Pancreas (tissue), 10 donors: ENCODE data around the gene NTNG2. TPM values are rescaled to one million over a fixed set of nuclear protein-coding genes. Genes with fewer than 3 reads are reported as not detected.
"Not testable (repeated sequence)": the region's sequence is repeated elsewhere in the genome, so short reads cannot be mapped to it uniquely, and the experiment has no call there.

Source experiments
- ATAC-seq, 4 donors: fragments of 200-7000 bp; cut with Tn5 transposase; one replicate each; pipeline versions ENCODE4 v1.8.0 to v1.9.1; 2020; ENCODE audit warnings: mild to moderate bottlenecking in 4 of 4, moderate library complexity in 4 of 4
- DNase-seq, 6 donors: peaks; one replicate each; pipeline ENCODE4 v3.0.0-alpha.2; 2020
- FAIRE-seq: peaks from 2 replicates; lab custom pipeline; 2012; peaks lifted over from hg19 to GRCh38; lab: Jason Lieb, UNC
- H3K27ac ChIP-seq, 4 donors: fragments of 200-600 bp; sonication (generic); 1 replicate in 3 of 4; 2 replicates in 1 of 4; pipeline versions ENCODE4 v1.5.0 to v1.8.0; 2020
- H3K27me3 ChIP-seq, 4 donors: fragments of 200-600 bp; one replicate each; pipeline ENCODE4 v1.8.0; 2021
- H3K36me3 ChIP-seq, 3 donors: fragments of 200-600 bp; sonication (generic) in 1 of 3; one replicate each; pipeline versions ENCODE4 v1.5.0 to v1.8.0; 2020 to 2021
- H3K4me1 ChIP-seq, 3 donors: fragments of 200-600 bp; one replicate each; pipeline ENCODE4 v1.8.0; 2021
- H3K4me3 ChIP-seq, 4 donors: fragments of 200-600 bp; sonication (generic) in 2 of 4; one replicate each; pipeline versions ENCODE4 v1.5.0 to v1.8.0; 2020 to 2021
- H3K9me3 ChIP-seq, 4 donors: fragments of 200-600 bp; one replicate each; pipeline ENCODE4 v1.8.0; 2021
- CTCF ChIP-seq, 4 donors: fragments of 200-600 bp; sonication (generic) in 3 of 4; IDR thresholded peaks; one replicate each; pipeline versions ENCODE4 v1.5.0 to v1.8.0; 2021; ENCODE audit warnings: antibody characterized with exemption in 4 of 4
- WGBS, 2 donors: extraction: QIAGEN DNeasy Blood & Tissue Kit; methylation state at CpG; one replicate each; pipeline ENCODE4 v1.1.7; 2013; 5-methylcytosine and 5-hydroxymethylcytosine counted together
- intact Hi-C, 3 donors: fragments of 100-400 bp; cut with DNase I; formaldehyde crosslinking; loops; one replicate each; pipeline versions ENCODE4 v1.11.1 to v1.14.2; 2022
- polyA plus RNA-seq, 2 donors: library from polyadenylated mRNA; stranded (reverse); fragments of 200-250 nt; gene quantifications; one replicate each; pipeline ENCODE4 v1.2.3, GENCODE V29; 2013
- total RNA-seq, 6 donors: library from RNA; stranded (reverse); fragmentation: NEBNext Ultra II Directional in 4 of 6; extraction: Animal tissue kit (Norgen Biotek cat#: 25700) in 4 of 6; gene quantifications; one replicate each; pipeline versions ENCODE4 v1.2.1 to v1.2.4, GENCODE V29; 2021 to 2023
- donor health status: healthy with polysubstance abuse.
- donor health status: DM: no; HTN: no; CAD: no; lungs with moderate emphysema.
- donor health status: DM: no; HTN: no; CAD: no.
- donor health status: control.
- donor health status: control.
- donor health status: Bipolar disorder and iron deficiency.
- donor health status: DM: yes; HTN: yes; CAD: no.
- donor health status: DM: no; HTN: no; CAD: no.
- donor health status: DM: no; HTN: no; CAD: no.
- donor health status: DM: yes; HTN: yes; CAD: no.

Gene NTNG2
- total and polyA plus RNA-seq, 8 donors, result 1.0 to 6.4 (median 2.4) TPM

GRCh38 chr9:132268725-132269352, 107.0 kb downstream of the NTNG2 start:
- DNase-seq, result peak in 3 of 6 donors; percentile 60 to 82 (median 70)
- WGBS, 2 donors, result 49 to 52% methylated on average over 10 of the region's 10 CpGs
- no peak for FAIRE-seq
- intact Hi-C loops, result loop anchor here in 1 of 3 donors (10.0 kb wide), 1 partner anchor 504 kb away; no protein-coding TSS in a partner anchor
- peaks cover 0 to 19% (median 18%) of the 10 kb centered on the region in 3 donors for H3K36me3 ChIP-seq
- no peaks in the 10 kb centered on the region for H3K27me3 ChIP-seq
- TF ChIP-seq CTCF (IDR thresholded peaks at IDR 0.05), result peak; percentile 64 to 81 (median 76)
- no peak overlapping the region for H3K4me3 ChIP-seq
- no peaks in the 10 kb centered on the region for H3K9me3 ChIP-seq
- H3K4me1 ChIP-seq, result no peaks in the 10 kb centered on the region
- H3K27ac ChIP-seq, result no peak overlapping the region
- ATAC-seq, result peak; percentile 81 to 86 (median 86)

GRCh38 chr9:132269704-132270516, 108.1 kb downstream of the NTNG2 start:
- intact Hi-C loops, result loop anchor here in 1 of 3 donors (10.0 kb wide), 1 partner anchor 505 kb away; no protein-coding TSS in a partner anchor
- not testable (repeated sequence) for H3K9me3 ChIP-seq, H3K27ac ChIP-seq, H3K4me1 ChIP-seq, H3K4me3 ChIP-seq, ATAC-seq, H3K27me3 ChIP-seq, FAIRE-seq
- WGBS, 2 donors, result 74 to 83% methylated on average over 10 to 13 of the region's 16 CpGs
- H3K36me3 ChIP-seq, result peaks cover 0 to 22% (median 19%) of the 10 kb centered on the region in 3 donors
- DNase-seq, result peak in 1 of 6 donors; percentile 12

- no peaks in the 10 kb centered on the region for H3K27me3 ChIP-seq
- intact Hi-C loops, result no loop called here
- WGBS, 2 donors, result 80 to 85% methylated on average over 2 of the region's 2 CpGs
- ATAC-seq (peak in 2 of 4 donors; percentile 46 to 50), DNase-seq (no peak), FAIRE-seq (no peak)
- H3K27ac ChIP-seq, result no peak overlapping the region
- no peak overlapping the region for H3K4me3 ChIP-seq
- peaks cover 10 to 60% (median 49%) of the 10 kb centered on the region in 3 donors for H3K36me3 ChIP-seq
- TF ChIP-seq CTCF (IDR thresholded peaks at IDR 0.05), result no peak
- H3K4me1 ChIP-seq, result no peaks in the 10 kb centered on the region
- no peaks in the 10 kb centered on the region for H3K9me3 ChIP-seq
Observed at GRCh38 chr9:132274861-132275260, 113.0 kb downstream of the NTNG2 start.

- DNase-seq (no peak), FAIRE-seq (no peak), ATAC-seq (no peak)
- Histone ChIP-seq H3K9me3 (no peaks in the 10 kb centered on the region), H3K27ac (no peak overlapping the region), H3K4me1 (no peaks in the 10 kb centered on the region), H3K27me3 (no peaks in the 10 kb centered on the region), H3K36me3 (peaks cover 2 to 89% (median 25%) of the 10 kb centered on the region in 3 donors), H3K4me3 (no peak overlapping the region)
- intact Hi-C loops, result no loop called here
- no peak for TF ChIP-seq CTCF (IDR thresholded peaks at IDR 0.05)
- WGBS, 2 donors, result 43 to 47% methylated on average over 4 of the region's 4 CpGs
Observed at GRCh38 chr9:132283165-132283564, 121.3 kb downstream of the NTNG2 start.

GRCh38 chr9:132283863-132284262, 122.0 kb downstream of the NTNG2 start:
- Histone ChIP-seq H3K36me3 (peaks cover 2 to 85% (median 22%) of the 10 kb centered on the region in 3 donors), H3K27ac (no peak overlapping the region), H3K4me3 (no peak overlapping the region), H3K9me3 (no peaks in the 10 kb centered on the region), H3K27me3 (no peaks in the 10 kb centered on the region), H3K4me1 (no peaks in the 10 kb centered on the region)
- intact Hi-C loops, result no loop called here
- FAIRE-seq (no peak), ATAC-seq (no peak), DNase-seq (no peak)
- TF ChIP-seq CTCF (IDR thresholded peaks at IDR 0.05), result no peak
- WGBS, 2 donors, result 89 to 94% methylated on average over 7 of the region's 7 CpGs
